K562 (cell line): Measurements from ENCODE around the gene TEX22. TPM values are rescaled to one million over a fixed set of nuclear protein-coding genes. Genes with fewer than 3 reads are reported as not detected.

Experiments used
- ATAC-seq: fragments of 200-7000 bp; cut with Tn5 transposase; 3 replicates; pipeline ENCODE4 v1.9.1; 2020; ENCODE audit warnings: moderate library complexity
- BruUV-seq: library from RNA; stranded (reverse); fragments of 400-500 nt; replicated peaks from 2 replicates; lab custom pipeline; 2021; lab: Mats Ljungman, UMichigan
- CTCF ChIA-PET: fragments of 300-600 bp; formaldehyde crosslinking; extraction: SDS; loops from one replicate; lab custom pipeline; 2021; ENCODE audit warnings: low intra/inter-chr PET ratio; lab: Yijun Ruan, JAX
- POLR2A ChIA-PET: fragments of 300-600, 350-650 bp; sonication (Branson Sonifier 250); formaldehyde crosslinking; extraction: SDS; loops from one replicate; lab custom pipeline; 2021; ENCODE audit warnings: antibody characterized with exemption, inconsistent platforms; lab: Yijun Ruan, JAX
- DNase-seq, 4 experiments: peaks; one replicate each; pipeline versions ENCODE4 v3.0.0 to v3.0.0-alpha.2; 2011 to 2018; ENCODE audit warnings: low spot score in 3 of 4, mixed read lengths in 3 of 4; ENCODE audit errors: extremely low read depth in 1 of 4
- FAIRE-seq: peaks from 2 replicates; lab custom pipeline; 2011; peaks lifted over from hg19 to GRCh38; lab: Jason Lieb, UNC
- H2AFZ ChIP-seq: 2 replicates; pipeline ENCODE4 v1.6.0; 2011; ENCODE audit warnings: low read depth, low read length, control low read depth, inconsistent platforms
- H3K27ac ChIP-seq: fragments of 200-600 bp; 3 replicates; pipeline ENCODE4 v1.8.0; 2011; ENCODE audit warnings: low read depth, mild to moderate bottlenecking, control low read depth, inconsistent platforms, low read length, moderate library complexity, mixed read lengths; ENCODE audit errors: extremely low read depth
- H3K27me3 ChIP-seq, 2 experiments: fragments of 300-600 bp in 1 of 2; 2 replicates in 1 of 2; 3 replicates in 1 of 2; pipeline versions ENCODE4 v1.6.0 to v1.8.0; 2011; ENCODE audit warnings: inconsistent platforms in 2 of 2, low read length in 2 of 2, mild to moderate bottlenecking in 1 of 2, mixed read lengths in 1 of 2, moderate library complexity in 1 of 2; ENCODE audit not compliant: control insufficient read depth in 2 of 2, insufficient read depth in 2 of 2
- H3K36me3 ChIP-seq: fragments of 300-600 bp; 3 replicates; pipeline ENCODE4 v1.8.0; 2011; ENCODE audit warnings: mild to moderate bottlenecking, low read length, inconsistent platforms; ENCODE audit not compliant: control insufficient read depth, insufficient read depth
- H3K4me1 ChIP-seq, 2 experiments: fragments of 200-600 bp in 1 of 2; replicated peaks in 1 of 2; 2 replicates in 1 of 2; 3 replicates in 1 of 2; pipeline versions ENCODE4 v1.5.1 to v1.8.0; 2011; ENCODE audit warnings: inconsistent platforms in 2 of 2, low read length in 2 of 2, mild to moderate bottlenecking in 1 of 2, mixed read lengths in 1 of 2, moderate library complexity in 1 of 2; ENCODE audit not compliant: control insufficient read depth in 2 of 2, insufficient read depth in 2 of 2
- H3K4me2 ChIP-seq: 2 replicates; pipeline ENCODE4 v1.6.1; 2011; ENCODE audit warnings: low read length, control low read depth, inconsistent platforms, mixed read lengths; ENCODE audit not compliant: insufficient read depth
- H3K4me3 ChIP-seq: fragments of 200-600 bp; sonication (generic), shearing (Covaris generic); 2 replicates; pipeline ENCODE4 v1.5.1; 2016; ENCODE audit warnings: control low read depth, inconsistent platforms
- H3K79me2 ChIP-seq: fragments of 200-600 bp; 3 replicates; pipeline ENCODE4 v1.8.0; 2011; ENCODE audit warnings: low read length, inconsistent platforms; ENCODE audit not compliant: control insufficient read depth, insufficient read depth
- H3K9ac ChIP-seq, 2 experiments: 2 replicates each; pipeline versions ENCODE4 v1.6.0 to v1.6.1; 2011; ENCODE audit warnings: low read depth in 2 of 2, low read length in 2 of 2, control low read depth in 1 of 2, inconsistent platforms in 1 of 2, mild to moderate bottlenecking in 1 of 2, mixed read lengths in 1 of 2; ENCODE audit not compliant: insufficient read depth in 1 of 2
- H3K9me1 ChIP-seq: one replicate; pipeline ENCODE4 v1.6.0; 2011; ENCODE audit warnings: inconsistent platforms, mild to moderate bottlenecking, low read length, moderate library complexity; ENCODE audit not compliant: control insufficient read depth, insufficient read depth
- H3K9me3 ChIP-seq: replicated peaks from 2 replicates; pipeline ENCODE4 v1.5.1; 2011; ENCODE audit warnings: low read depth, low read length, inconsistent platforms; ENCODE audit not compliant: control insufficient read depth, insufficient read depth
- H4K20me1 ChIP-seq: replicated peaks from 2 replicates; pipeline ENCODE4 v1.6.1; 2011; ENCODE audit warnings: low read length, inconsistent platforms, mixed read lengths; ENCODE audit not compliant: control insufficient read depth, insufficient read depth
- CBFB ChIP-seq: sonication (generic); formaldehyde crosslinking; IDR thresholded peaks from 2 replicates; pipeline ENCODE4 v1.4.0; 2020; ENCODE audit warnings: mild to moderate bottlenecking, missing genetic modification reagents
- KAT7 ChIP-seq: sonication (generic); formaldehyde crosslinking; IDR thresholded peaks from 2 replicates; pipeline ENCODE4 v1.8.0; 2022; ENCODE audit warnings: missing genetic modification reagents, mild to moderate bottlenecking, borderline replicate concordance
- PHB ChIP-seq: fragments of 250-450 bp; sonication (Bioruptor Pico); IDR thresholded peaks from 2 replicates; pipeline ENCODE4 v1.5.0; 2021
- SLC30A9 ChIP-seq: fragments of 250-450 bp; sonication (Bioruptor Pico); IDR thresholded peaks from 2 replicates; pipeline ENCODE4 v1.8.0; 2022; ENCODE audit warnings: mild to moderate bottlenecking, moderate library complexity
- WGBS: fragments of 100-300 bp; shearing (Covaris generic); methylation state at CpG from one replicate; pipeline ENCODE4 v1.1.6; 2016; ENCODE audit warnings: low coverage, mixed read lengths; ENCODE audit not compliant: insufficient coverage; ENCODE audit errors: missing lambda C conversion rate; 5-methylcytosine and 5-hydroxymethylcytosine counted together
- in situ Hi-C: fragments of 300-500 bp; cut with MboI; formaldehyde crosslinking; loops from 4 replicates; pipeline ENCODE4 v1.15.0; 2018; ENCODE audit warnings: inconsistent platforms, mixed read lengths
- intact Hi-C: fragments of 100-400 bp; cut with micrococcal nuclease; formaldehyde crosslinking; loops from 2 replicates; pipeline ENCODE4 v1.14.2; 2022
- polyA plus RNA-seq, 8 experiments: library from polyadenylated mRNA; depleted of rRNA in 4 of 8; stranded (reverse) in 5 of 8; unstranded in 3 of 8; fragments of >200 nt; fragmentation: Nextera tagmentation in 2 of 8; fragmentation: Illumina TruSeq in 1 of 8; extraction: Ambion mirVana in 2 of 8; extraction: Trizol in 1 of 8; gene quantifications; 2 replicates each; pipeline versions ENCODE4 v1.2.1 to v1.2.3, GENCODE V29; 2011 to 2014; ENCODE audit warnings: inconsistent platforms in 1 of 8, missing spikeins in 1 of 8
- total RNA-seq, 7 experiments: library from RNA; depleted of rRNA in 6 of 7; stranded (reverse); fragments of >200 nt in 6 of 7; fragmentation: Illumina TruSeq in 2 of 7; extraction: Trizol in 2 of 7; gene quantifications; 2 replicates each; pipeline versions ENCODE4 v1.2.1 to v1.2.3, GENCODE V29; 2011 to 2021; ENCODE audit warnings: low replicate concordance in 1 of 7
- TF ChIP-seq, protein P1 (sequence below): IDR thresholded peaks from 2 replicates; pipeline ENCODE4 v1.6.1; 2012; ENCODE audit warnings: low read depth, low read length, improper control_type of control experiment, borderline replicate concordance

TEX22 gene
- total and polyA plus RNA-seq, 9 of the 15 experiments (the other 6 are each of a cell fraction or from before 2014, with no cell fraction given) = 0.04 to 1.7 (median 0.23) TPM; not detected in 2

- no peak for FAIRE-seq
- Histone ChIP-seq H3K27ac (no peak overlapping the region), H3K27me3 (no peaks in the 10 kb centered on the region), H3K9me1 (no peaks in the 10 kb centered on the region), H3K9me3 (no peaks in the 10 kb centered on the region), H2AFZ (no peak overlapping the region), H3K36me3 (peaks cover 43% of the 10 kb centered on the region; the same call in 1 of the 3 replicates), H3K4me1 (peaks cover 0 to 44% of the 10 kb centered on the region in 2 experiments; a peak in 2 of 5 replicates), H3K9ac (no peak overlapping the region), H3K4me3 (no peak overlapping the region), H3K79me2 (0 out of 3 replicates have a peak, but pooled peaks cover 5% of the 10 kb centered on the region), H3K4me2 (no peak overlapping the region), H4K20me1 (no peaks in the 10 kb centered on the region)
- intact Hi-C loops (loop anchor here (5.0 kb wide), 1 partner anchor 41 kb away; the partner anchor contains the start of gene CRIP1), in situ Hi-C loops (no loop called here)
- ATAC-seq = no peak
- no TSS peak for BruUV-seq
- CTCF ChIA-PET = no interaction called here
- POLR2A ChIA-PET = interaction anchor here (0.7 kb wide), 1 partner anchor 24 kb away, joined by 4 read pairs; no protein-coding TSS in a partner anchor
- TF ChIP-seq KAT7 = no peak
- no peak for TF ChIP-seq SLC30A9 (CRISPR knock-in tag)
- no peak for TF ChIP-seq PHB (CRISPR knock-in tag)
- no peak for TF ChIP-seq CBFB (CRISPR knock-in tag)
- TF ChIP-seq, protein P1, sequence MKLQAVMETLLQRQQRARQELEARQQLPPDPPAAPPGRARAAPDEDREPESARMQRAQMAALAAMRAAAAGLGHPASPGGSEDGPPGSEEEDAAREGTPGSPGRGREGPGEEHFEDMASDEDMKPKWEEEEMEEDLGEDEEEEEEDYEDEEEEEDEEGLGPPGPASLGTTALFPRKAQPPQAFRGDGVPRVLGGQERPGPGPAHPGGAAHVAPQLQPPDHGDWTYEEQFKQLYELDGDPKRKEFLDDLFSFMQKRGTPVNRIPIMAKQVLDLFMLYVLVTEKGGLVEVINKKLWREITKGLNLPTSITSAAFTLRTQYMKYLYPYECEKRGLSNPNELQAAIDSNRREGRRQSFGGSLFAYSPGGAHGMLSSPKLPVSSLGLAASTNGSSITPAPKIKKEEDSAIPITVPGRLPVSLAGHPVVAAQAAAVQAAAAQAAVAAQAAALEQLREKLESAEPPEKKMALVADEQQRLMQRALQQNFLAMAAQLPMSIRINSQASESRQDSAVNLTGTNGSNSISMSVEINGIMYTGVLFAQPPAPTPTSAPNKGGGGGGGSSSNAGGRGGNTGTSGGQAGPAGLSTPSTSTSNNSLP = no peak
- DNase-seq = no peak
- WGBS = 89% methylated on average over 14 of the region's 26 CpGs
These were observed 47.8 kb downstream of the TEX22 start for GRCh38 chr14:105445901-105446845.
